Activated B cell treated with CpG ODN at 0.5 μM for 24 hours (primary cell): ENCODE data around the gene ECT2L. TPM values are rescaled to one million over a fixed set of nuclear protein-coding genes. Genes with fewer than 3 reads are reported as not detected.

Source experiments
- ATAC-seq: fragments of 200-7000 bp; cut with Tn5 transposase; one replicate; pipeline ENCODE4 v1.10.0; 2021; ENCODE audit warnings: low read depth, mild to moderate bottlenecking, moderate library complexity
- CTCF ChIA-PET: fragments of 350-600 bp; sonication (Branson Sonifier 250); formaldehyde crosslinking; loops from one replicate; lab custom pipeline; 2021; ENCODE audit warnings: antibody characterized with exemption; lab: Charles Lee
- POLR2A ChIA-PET: fragments of 350-600 bp; sonication (Branson Sonifier 250); formaldehyde crosslinking; loops from one replicate; lab custom pipeline; 2021; ENCODE audit warnings: antibody characterized with exemption; lab: Charles Lee
- DNase-seq: peaks from one replicate; pipeline ENCODE4 v3.0.0; 2022
- H3K27ac Mint-ChIP-seq: one replicate; pipeline ENCODE4 v1.8.0; 2020; ENCODE audit warnings: mixed read lengths
- H3K27me3 Mint-ChIP-seq: one replicate; pipeline ENCODE4 v1.8.0; 2021; ENCODE audit warnings: mixed read lengths
- H3K36me3 Mint-ChIP-seq: one replicate; pipeline ENCODE4 v1.8.0; 2021; ENCODE audit warnings: low read depth, mixed read lengths
- H3K4me1 Mint-ChIP-seq: one replicate; pipeline ENCODE4 v1.8.0; 2021; ENCODE audit warnings: mixed read lengths
- H3K4me3 Mint-ChIP-seq: one replicate; pipeline ENCODE4 v1.8.0; 2020; ENCODE audit warnings: mild to moderate bottlenecking, mixed read lengths
- H3K9me3 Mint-ChIP-seq: one replicate; pipeline ENCODE4 v1.8.0; 2020; ENCODE audit warnings: mixed read lengths
- intact Hi-C: fragments of 100-400 bp; cut with micrococcal nuclease; formaldehyde crosslinking; loops from one replicate; pipeline ENCODE4 v1.15.1; 2024
- total RNA-seq: library from RNA; stranded (reverse); gene quantifications from 2 replicates; pipeline ENCODE4 v1.2.3, GENCODE V29; 2022
- TF ChIP-seq, protein P1 (sequence below): fragments of 200-600 bp; IDR thresholded peaks from one replicate; pipeline ENCODE4 v1.8.0; 2022; ENCODE audit warnings: antibody characterized with exemption, mild to moderate bottlenecking

Gene ECT2L
- total RNA-seq, 1 donor from 2014 or later: not detected

GRCh38 chr6:138907167-138907566 lies 111.3 kb downstream of the ECT2L start:
- TF ChIP-seq, protein P1, sequence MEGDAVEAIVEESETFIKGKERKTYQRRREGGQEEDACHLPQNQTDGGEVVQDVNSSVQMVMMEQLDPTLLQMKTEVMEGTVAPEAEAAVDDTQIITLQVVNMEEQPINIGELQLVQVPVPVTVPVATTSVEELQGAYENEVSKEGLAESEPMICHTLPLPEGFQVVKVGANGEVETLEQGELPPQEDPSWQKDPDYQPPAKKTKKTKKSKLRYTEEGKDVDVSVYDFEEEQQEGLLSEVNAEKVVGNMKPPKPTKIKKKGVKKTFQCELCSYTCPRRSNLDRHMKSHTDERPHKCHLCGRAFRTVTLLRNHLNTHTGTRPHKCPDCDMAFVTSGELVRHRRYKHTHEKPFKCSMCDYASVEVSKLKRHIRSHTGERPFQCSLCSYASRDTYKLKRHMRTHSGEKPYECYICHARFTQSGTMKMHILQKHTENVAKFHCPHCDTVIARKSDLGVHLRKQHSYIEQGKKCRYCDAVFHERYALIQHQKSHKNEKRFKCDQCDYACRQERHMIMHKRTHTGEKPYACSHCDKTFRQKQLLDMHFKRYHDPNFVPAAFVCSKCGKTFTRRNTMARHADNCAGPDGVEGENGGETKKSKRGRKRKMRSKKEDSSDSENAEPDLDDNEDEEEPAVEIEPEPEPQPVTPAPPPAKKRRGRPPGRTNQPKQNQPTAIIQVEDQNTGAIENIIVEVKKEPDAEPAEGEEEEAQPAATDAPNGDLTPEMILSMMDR: no peak
- H3K9me3 Mint-ChIP-seq: no peaks in the 10 kb centered on the region
- ChIA-PET POLR2A (interaction anchor here (0.9 kb wide), 1 partner anchor 80 kb away, joined by 4 read pairs; no protein-coding TSS in a partner anchor), CTCF (no interaction called here)
- no peak for ATAC-seq
- H3K27ac Mint-ChIP-seq: no peak overlapping the region
- DNase-seq: no peak
- peaks cover 78% of the 10 kb centered on the region for H3K36me3 Mint-ChIP-seq
- peaks cover 6% of the 10 kb centered on the region for H3K4me1 Mint-ChIP-seq
- intact Hi-C loops: no loop called here
- H3K27me3 Mint-ChIP-seq: no peaks in the 10 kb centered on the region
- no peak overlapping the region for H3K4me3 Mint-ChIP-seq

GRCh38 chr6:138909511-138909910 lies 113.6 kb downstream of the ECT2L start:
- DNase-seq (no peak), ATAC-seq (no peak)
- H3K4me1 Mint-ChIP-seq: peaks cover 6% of the 10 kb centered on the region
- TF ChIP-seq, protein P1: no peak
- H3K27me3 Mint-ChIP-seq: no peaks in the 10 kb centered on the region
- H3K27ac Mint-ChIP-seq: no peak overlapping the region
- intact Hi-C loops: no loop called here
- POLR2A ChIA-PET: no interaction called here
- no peaks in the 10 kb centered on the region for H3K9me3 Mint-ChIP-seq
- peaks cover 83% of the 10 kb centered on the region for H3K36me3 Mint-ChIP-seq
- CTCF ChIA-PET: no interaction called here
- H3K4me3 Mint-ChIP-seq: no peak overlapping the region

GRCh38 chr6:138909975-138910374 lies 114.1 kb downstream of the ECT2L start:
- ChIA-PET POLR2A (no interaction called here), CTCF (no interaction called here)
- H3K4me3 Mint-ChIP-seq: no peak overlapping the region
- DNase-seq (no peak), ATAC-seq (no peak)
- peaks cover 83% of the 10 kb centered on the region for H3K36me3 Mint-ChIP-seq
- H3K27ac Mint-ChIP-seq: no peak overlapping the region
- no peaks in the 10 kb centered on the region for H3K9me3 Mint-ChIP-seq
- intact Hi-C loops: loop anchor here (5.0 kb wide), 1 partner anchor 93 kb away; no protein-coding TSS in a partner anchor
- H3K4me1 Mint-ChIP-seq: peaks cover 6% of the 10 kb centered on the region
- TF ChIP-seq, protein P1: no peak
- H3K27me3 Mint-ChIP-seq: no peaks in the 10 kb centered on the region

DNA sequence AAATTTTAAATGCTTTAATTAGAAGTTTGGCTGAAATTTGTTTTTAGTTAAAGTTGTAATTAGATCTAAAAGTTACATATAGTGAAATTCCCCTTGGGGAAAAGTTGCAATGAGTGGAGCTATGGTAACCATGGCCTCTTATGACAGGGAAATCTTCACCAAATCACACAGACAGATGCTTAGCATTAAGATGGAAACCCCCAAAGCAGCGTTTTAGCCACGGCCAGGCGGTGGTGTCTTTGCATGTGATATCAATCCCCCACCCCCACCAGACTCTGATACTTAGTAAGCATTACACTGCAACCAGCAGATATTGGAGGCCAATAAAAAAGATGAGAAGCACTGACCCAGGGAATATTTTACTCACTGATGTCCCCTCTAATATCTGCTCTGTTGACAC lies 116.4 kb downstream of the ECT2L start:
- POLR2A ChIA-PET: no interaction called here
- H3K27ac Mint-ChIP-seq: no peak overlapping the region

DNA sequence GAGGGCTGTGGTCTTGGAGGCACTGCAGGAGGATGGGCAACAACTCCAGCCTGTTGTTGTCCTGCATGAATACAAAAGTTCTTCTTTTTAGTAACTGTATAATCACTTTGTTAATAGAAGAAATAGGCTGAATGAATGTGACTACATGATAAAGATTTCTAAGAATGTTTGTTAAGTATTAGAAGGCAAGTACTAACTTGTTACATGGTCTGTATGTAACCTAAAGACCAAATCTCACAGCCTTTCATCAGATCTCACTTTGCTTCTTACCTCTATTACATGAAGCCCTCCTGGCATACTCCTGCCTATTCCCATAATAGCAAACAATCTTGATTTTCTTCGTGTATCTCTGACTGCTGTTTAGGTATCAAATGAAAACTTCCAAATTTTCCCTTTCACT lies 118.8 kb downstream of the ECT2L start:
- ChIA-PET POLR2A (no interaction called here), CTCF (no interaction called here)
- H3K27me3 Mint-ChIP-seq: no peaks in the 10 kb centered on the region
- H3K4me1 Mint-ChIP-seq: peaks cover 2% of the 10 kb centered on the region
- no peaks in the 10 kb centered on the region for H3K9me3 Mint-ChIP-seq
- no peak for ATAC-seq
- H3K4me3 Mint-ChIP-seq: no peak overlapping the region
- intact Hi-C loops: loop anchor here (5.0 kb wide), 1 partner anchor 97 kb away; no protein-coding TSS in a partner anchor
- no peak overlapping the region for H3K27ac Mint-ChIP-seq
- DNase-seq: no peak
- peaks cover 75% of the 10 kb centered on the region for H3K36me3 Mint-ChIP-seq
- TF ChIP-seq, protein P1: no peak

More for the DNA sequence above, 116.4 kb downstream of the ECT2L start:
- H3K36me3 Mint-ChIP-seq: peaks cover 82% of the 10 kb centered on the region
- TF ChIP-seq, protein P1: no peak
- no peak overlapping the region for H3K4me3 Mint-ChIP-seq
- DNase-seq (no peak), ATAC-seq (no peak)
- peaks cover 6% of the 10 kb centered on the region for H3K4me1 Mint-ChIP-seq
- H3K27me3 Mint-ChIP-seq: no peaks in the 10 kb centered on the region
- intact Hi-C loops: loop anchor here (5.0 kb wide), 1 partner anchor 95 kb away; no protein-coding TSS in a partner anchor
- H3K9me3 Mint-ChIP-seq: no peaks in the 10 kb centered on the region
- CTCF ChIA-PET: no interaction called here
